Fibroblast of the aortic adventitia (primary cell): ENCODE measurements around the gene TPM1. TPM values are rescaled to one million over a fixed set of nuclear protein-coding genes. Genes with fewer than 3 reads are reported as not detected.

Experiments used
- DNase-seq: peaks from one replicate; pipeline ENCODE4 v3.0.0-alpha.2; 2010; ENCODE audit warnings: low read depth
- H3K4me3 ChIP-seq: 2 replicates; pipeline ENCODE4 v1.5.1; 2011; ENCODE audit warnings: low read depth, mild to moderate bottlenecking, control low read depth, low read length, moderate library complexity
- total RNA-seq: library from RNA; depleted of rRNA; stranded (reverse); fragments of >200 nt; gene quantifications from 2 replicates; pipeline ENCODE4 v1.2.3, GENCODE V29; 2012; ENCODE audit warnings: low replicate concordance
- TF ChIP-seq, protein P1 (sequence below): IDR thresholded peaks from 2 replicates; pipeline ENCODE4 v1.5.1; 2011; ENCODE audit warnings: mild to moderate bottlenecking, low read length, control low read depth, inconsistent platforms; ENCODE audit not compliant: insufficient read depth

TPM1 gene
- total RNA-seq, 1 donor, result 261 TPM

DNA sequence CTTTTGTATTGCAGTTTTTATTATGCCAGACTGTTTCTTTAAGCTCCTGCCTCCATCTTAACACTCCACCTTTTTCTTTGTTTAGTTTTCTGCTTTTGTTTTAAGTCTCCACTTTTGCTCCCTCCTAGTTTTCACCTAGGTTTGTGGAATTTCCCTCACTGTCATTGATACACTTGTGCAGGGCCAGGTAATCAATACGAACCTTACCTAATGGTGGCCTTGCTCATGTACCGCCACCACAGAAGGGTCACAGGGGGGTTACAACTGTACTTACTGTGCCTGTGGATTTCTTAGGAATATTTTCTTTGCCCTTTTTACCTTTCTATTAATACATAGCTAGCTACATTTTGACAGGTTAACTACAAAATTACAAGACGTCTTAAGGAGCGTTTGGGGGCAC lies 43.4 kb upstream of the TPM1 start:
- DNase-seq, result no peak
- TF ChIP-seq, protein P1, sequence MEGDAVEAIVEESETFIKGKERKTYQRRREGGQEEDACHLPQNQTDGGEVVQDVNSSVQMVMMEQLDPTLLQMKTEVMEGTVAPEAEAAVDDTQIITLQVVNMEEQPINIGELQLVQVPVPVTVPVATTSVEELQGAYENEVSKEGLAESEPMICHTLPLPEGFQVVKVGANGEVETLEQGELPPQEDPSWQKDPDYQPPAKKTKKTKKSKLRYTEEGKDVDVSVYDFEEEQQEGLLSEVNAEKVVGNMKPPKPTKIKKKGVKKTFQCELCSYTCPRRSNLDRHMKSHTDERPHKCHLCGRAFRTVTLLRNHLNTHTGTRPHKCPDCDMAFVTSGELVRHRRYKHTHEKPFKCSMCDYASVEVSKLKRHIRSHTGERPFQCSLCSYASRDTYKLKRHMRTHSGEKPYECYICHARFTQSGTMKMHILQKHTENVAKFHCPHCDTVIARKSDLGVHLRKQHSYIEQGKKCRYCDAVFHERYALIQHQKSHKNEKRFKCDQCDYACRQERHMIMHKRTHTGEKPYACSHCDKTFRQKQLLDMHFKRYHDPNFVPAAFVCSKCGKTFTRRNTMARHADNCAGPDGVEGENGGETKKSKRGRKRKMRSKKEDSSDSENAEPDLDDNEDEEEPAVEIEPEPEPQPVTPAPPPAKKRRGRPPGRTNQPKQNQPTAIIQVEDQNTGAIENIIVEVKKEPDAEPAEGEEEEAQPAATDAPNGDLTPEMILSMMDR, result no peak
- H3K4me3 ChIP-seq, result no peak overlapping the region

DNA sequence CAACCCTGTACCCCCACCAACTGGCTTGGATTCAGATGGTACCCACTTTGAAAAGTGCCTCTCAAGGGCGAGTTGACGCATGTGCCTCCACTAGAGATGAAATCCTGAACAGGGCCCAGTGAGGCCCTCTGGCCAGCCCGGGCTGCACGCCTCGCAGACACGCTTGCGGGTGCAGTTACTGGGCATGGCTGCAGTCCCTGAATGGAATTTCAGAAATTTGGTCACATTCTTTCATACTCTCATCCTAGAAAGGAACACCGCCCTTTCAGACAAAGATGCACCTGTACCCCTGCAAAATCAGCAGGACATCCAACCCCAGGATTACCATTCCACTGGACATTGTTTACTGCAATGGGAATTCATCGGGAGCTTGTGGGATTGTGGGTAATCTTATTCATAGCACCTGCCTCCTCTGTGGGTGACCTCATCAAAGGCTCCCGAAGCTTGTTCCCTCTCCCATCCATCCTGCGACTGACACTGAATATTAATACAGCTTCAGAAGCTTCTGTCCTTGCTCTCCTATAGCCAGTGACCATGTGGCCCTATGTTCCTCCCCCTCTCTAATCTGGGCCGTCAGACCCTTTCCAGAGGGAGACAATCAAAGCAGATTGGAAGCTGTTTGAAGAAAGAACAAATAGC lies 42.5 kb upstream of the TPM1 start:
- H3K4me3 ChIP-seq, result no peak overlapping the region
- DNase-seq, result no peak
- TF ChIP-seq, protein P1, result no peak

DNA sequence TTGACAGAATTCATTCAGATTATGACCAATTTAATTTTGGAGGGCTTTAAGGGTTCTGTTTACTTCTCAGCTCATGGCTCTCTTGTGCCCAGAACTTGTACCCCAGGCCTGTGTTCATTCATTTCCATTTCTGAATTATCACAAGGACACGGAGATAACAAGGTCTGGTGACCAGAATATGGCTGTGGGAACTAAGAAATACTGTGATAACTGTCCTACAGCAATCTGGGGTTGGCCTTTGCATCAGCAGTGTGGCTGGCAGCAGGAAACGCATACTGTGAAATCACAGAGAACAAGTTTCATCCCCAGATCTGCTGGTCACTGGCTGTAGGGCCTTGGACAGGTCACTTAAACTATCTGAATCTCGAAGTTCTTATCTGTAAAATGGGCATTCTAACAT lies 41.8 kb upstream of the TPM1 start:
- DNase-seq, result no peak
- H3K4me3 ChIP-seq, result no peak overlapping the region
- TF ChIP-seq, protein P1, result no peak

DNA sequence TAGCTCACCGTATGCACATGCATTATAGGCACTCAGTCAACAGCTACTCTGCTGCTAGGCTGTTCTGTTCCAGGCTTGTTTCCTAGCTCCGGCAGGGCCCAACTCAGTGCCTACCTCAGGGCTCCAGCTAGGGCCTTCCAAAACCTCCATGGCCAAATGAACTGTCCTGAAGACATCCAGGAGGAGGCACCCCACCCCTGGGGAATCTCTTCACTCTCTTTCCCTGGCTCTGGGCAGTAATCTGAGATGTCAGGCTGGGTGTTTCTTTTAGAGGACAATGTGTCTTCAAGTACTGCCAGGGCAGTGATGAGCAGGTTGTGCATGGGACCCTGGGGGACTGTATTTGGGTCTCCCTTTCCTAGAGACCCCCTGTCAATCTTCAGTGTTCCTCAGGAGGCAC lies 38.3 kb upstream of the TPM1 start:
- H3K4me3 ChIP-seq, result no peak overlapping the region
- TF ChIP-seq, protein P1, result no peak
- no peak for DNase-seq

DNA sequence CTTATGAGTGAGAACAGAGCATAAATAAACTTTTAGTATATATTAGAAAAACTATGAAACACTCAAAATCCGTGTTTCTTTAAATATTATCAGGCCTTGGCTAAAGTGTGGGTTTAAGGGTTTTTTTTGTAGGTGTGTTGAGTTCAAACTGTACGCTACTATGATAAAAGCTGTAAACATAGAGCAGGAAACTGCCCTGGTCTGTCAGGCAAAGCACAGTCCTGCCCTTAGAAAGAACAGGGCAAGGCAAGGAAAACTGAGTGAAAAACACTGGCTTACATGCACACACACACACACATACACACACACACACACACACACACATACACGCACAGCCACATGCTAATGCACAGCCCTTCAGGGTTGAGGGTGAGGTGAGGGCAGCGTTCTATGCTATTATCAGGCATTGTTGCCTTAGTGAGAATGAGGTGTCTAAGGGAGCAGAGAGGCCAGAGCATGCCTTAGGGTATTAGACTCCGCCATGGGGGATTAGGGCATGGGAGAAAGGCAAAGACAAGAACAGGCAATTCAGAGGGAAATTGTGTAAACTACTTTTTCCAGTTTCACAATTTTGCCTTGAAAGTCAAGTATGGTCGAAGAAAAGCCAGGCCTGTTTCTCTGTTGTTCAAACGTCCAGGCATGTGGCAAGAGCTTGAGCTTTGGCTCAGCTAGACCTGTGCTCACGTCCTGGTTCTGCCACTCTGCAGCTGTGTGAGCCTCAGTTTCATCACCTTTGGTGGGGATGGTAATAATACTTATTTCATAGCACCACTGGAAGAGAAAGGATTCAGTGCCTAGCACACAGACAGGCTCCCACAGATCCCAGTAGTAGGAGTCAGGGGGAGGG lies 36.3 kb upstream of the TPM1 start:
- DNase-seq, result no peak

DNA sequence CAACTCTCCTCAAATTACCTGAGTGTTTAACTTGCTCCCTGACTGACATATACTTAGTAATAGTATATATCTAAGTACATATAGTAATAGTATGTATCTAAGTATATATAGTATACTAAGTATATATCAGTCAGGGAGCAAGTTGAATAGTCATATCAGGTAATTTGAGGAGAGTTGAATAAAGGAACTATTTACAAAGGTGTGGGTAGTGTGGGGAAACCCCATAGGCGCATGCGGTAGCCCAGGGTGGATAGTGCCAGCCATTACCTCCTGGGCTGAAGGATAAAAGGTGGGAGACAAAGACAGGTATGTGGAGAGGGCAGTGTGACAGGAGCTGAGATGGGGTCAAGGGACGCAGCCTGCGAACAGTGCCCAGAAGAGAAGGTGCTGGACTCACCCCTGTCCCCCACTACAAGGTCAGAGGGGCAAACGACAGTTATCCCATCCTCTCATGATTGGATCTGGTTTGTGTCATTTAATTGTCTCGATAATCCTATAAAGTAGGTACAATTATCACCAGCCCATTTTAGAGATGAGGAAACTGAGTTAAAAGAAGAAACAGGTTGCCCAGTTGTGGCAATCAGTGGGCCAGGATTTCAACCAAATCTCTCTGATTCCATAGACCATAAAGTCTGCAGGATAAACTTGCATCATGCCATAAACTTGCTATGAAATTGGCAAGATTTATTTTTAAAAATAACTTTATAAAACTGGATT lies 34.1 kb upstream of the TPM1 start:
- TF ChIP-seq, protein P1, result no peak
- no peak for DNase-seq
- H3K4me3 ChIP-seq, result no peak overlapping the region

More for the DNA sequence above, 36.3 kb upstream of the TPM1 start:
- no peak overlapping the region for H3K4me3 ChIP-seq
- TF ChIP-seq, protein P1, result no peak
